B cell (primary cell): ENCODE results near the gene CFAP251. TPM values are rescaled to one million over a fixed set of nuclear protein-coding genes. Genes with fewer than 3 reads are reported as not detected.

Experiments
- ATAC-seq: fragments of 200-7000 bp; cut with Tn5 transposase; one replicate; pipeline ENCODE4 v1.10.0; 2021; ENCODE audit warnings: low read depth, mild to moderate bottlenecking, moderate number of reproducible peaks, moderate library complexity
- CTCF ChIA-PET: fragments of 350-600 bp; sonication (Branson Sonifier 250); formaldehyde crosslinking; loops from one replicate; lab custom pipeline; 2021; ENCODE audit warnings: antibody characterized with exemption, inconsistent platforms; lab: Charles Lee
- POLR2A ChIA-PET: fragments of 350-600 bp; sonication (Branson Sonifier 250); formaldehyde crosslinking; loops from one replicate; lab custom pipeline; 2021; ENCODE audit warnings: antibody characterized with exemption; lab: Charles Lee
- DNase-seq: peaks from one replicate; pipeline ENCODE4 v3.0.0; 2013
- H2AFZ ChIP-seq: 2 replicates; pipeline ENCODE4 v1.6.1; 2012; ENCODE audit warnings: mild to moderate bottlenecking, low read depth, low read length; ENCODE audit not compliant: insufficient read depth, poor library complexity, severe bottlenecking
- H3K27ac ChIP-seq, 2 donors: 1 replicate in 1 of 2; 2 replicates in 1 of 2; pipeline ENCODE4 v1.5.1; 2012 to 2013; ENCODE audit warnings: low read length in 2 of 2, mild to moderate bottlenecking in 2 of 2, moderate library complexity in 1 of 2
- H3K27me3 ChIP-seq, 4 experiments: fragments of 200-600 bp in 1 of 4; sonication (generic) in 1 of 4; replicated peaks in 1 of 4; 1 replicate in 2 of 4; 2 replicates in 2 of 4; pipeline versions ENCODE4 v1.6.1 to v1.7.0; 2013 to 2016; ENCODE audit warnings: low read length in 3 of 4, mild to moderate bottlenecking in 2 of 4, mixed read lengths in 1 of 4, moderate library complexity in 1 of 4; ENCODE audit not compliant: insufficient read depth in 4 of 4, control insufficient read depth in 3 of 4; ENCODE audit errors: control extremely low read depth in 1 of 4
- H3K36me3 ChIP-seq, 2 experiments: replicated peaks in 1 of 2; 1 replicate in 1 of 2; 2 replicates in 1 of 2; pipeline versions ENCODE4 v1.6.1 to v1.7.1; 2013; ENCODE audit warnings: low read length in 1 of 2; ENCODE audit not compliant: insufficient read depth in 2 of 2, control insufficient read depth in 1 of 2; ENCODE audit errors: control extremely low read depth in 1 of 2, extremely low read depth in 1 of 2
- H3K4me1 ChIP-seq, 2 donors: fragments of 200-600 bp in 1 of 2; sonication (generic) in 1 of 2; 1 replicate in 1 of 2; 2 replicates in 1 of 2; pipeline versions ENCODE4 v1.5.1 to v1.6.1; 2013 to 2017; ENCODE audit warnings: low read length in 2 of 2; ENCODE audit not compliant: control insufficient read depth in 2 of 2, insufficient read depth in 2 of 2
- H3K4me2 ChIP-seq: replicated peaks from 2 replicates; pipeline ENCODE3; 2012; ENCODE audit warnings: mild to moderate bottlenecking, low read depth, low read length; ENCODE audit not compliant: poor library complexity, severe bottlenecking
- H3K4me3 ChIP-seq, 5 experiments: fragments of 200-600 bp in 1 of 5; sonication (generic) in 1 of 5; 1 replicate in 3 of 5; 2 replicates in 2 of 5; pipeline versions ENCODE4 v1.5.1 to v1.7.0; 2011 to 2016; ENCODE audit warnings: low read length in 4 of 5, mild to moderate bottlenecking in 4 of 5, low read depth in 2 of 5, control low read depth in 1 of 5, moderate library complexity in 1 of 5; ENCODE audit not compliant: insufficient read depth in 1 of 5; ENCODE audit errors: control extremely low read depth in 1 of 5, extremely low read depth in 1 of 5
- H3K79me2 ChIP-seq: fragments of 200-600 bp; sonication (generic); one replicate; pipeline ENCODE4 v1.6.0; 2016; ENCODE audit warnings: low read length; ENCODE audit not compliant: control insufficient read depth, insufficient read depth
- H3K9ac ChIP-seq: fragments of 200-600 bp; sonication (generic); 2 replicates; pipeline ENCODE4 v1.6.1; 2017; ENCODE audit warnings: mild to moderate bottlenecking, low read length, moderate library complexity
- H3K9me3 ChIP-seq, 3 donors: one replicate each; pipeline versions ENCODE4 v1.6.1 to v1.7.1; 2013; ENCODE audit warnings: low read length in 2 of 3; ENCODE audit not compliant: control insufficient read depth in 2 of 3, insufficient read depth in 1 of 3; ENCODE audit errors: control extremely low read depth in 1 of 3
- H4K20me1 ChIP-seq: 2 replicates; pipeline ENCODE4 v1.6.0; 2012; ENCODE audit warnings: mild to moderate bottlenecking, low read length; ENCODE audit not compliant: insufficient read depth, control insufficient read depth, poor library complexity, severe bottlenecking
- H3K27ac Mint-ChIP-seq: one replicate; pipeline ENCODE4 v1.8.0; 2021; ENCODE audit warnings: mixed read lengths
- H3K27me3 Mint-ChIP-seq: one replicate; pipeline ENCODE4 v1.8.0; 2021; ENCODE audit warnings: mixed read lengths
- H3K4me1 Mint-ChIP-seq: one replicate; pipeline ENCODE4 v1.8.0; 2021; ENCODE audit warnings: mixed read lengths
- H3K4me3 Mint-ChIP-seq: one replicate; pipeline ENCODE4 v1.8.0; 2021; ENCODE audit warnings: mixed read lengths
- H3K9me3 Mint-ChIP-seq: one replicate; pipeline ENCODE4 v1.8.0; 2022; ENCODE audit warnings: mixed read lengths; ENCODE audit not compliant: insufficient read depth
- EZH2 ChIP-seq: IDR thresholded peaks from 2 replicates; pipeline ENCODE4 v1.6.1; 2012; ENCODE audit warnings: borderline replicate concordance, low read depth, mild to moderate bottlenecking, moderate library complexity, low read length; ENCODE audit not compliant: insufficient read depth, poor library complexity, severe bottlenecking
- WGBS: methylation state at CpG from one replicate; pipeline ENCODE4 v1.1.5; 2013; ENCODE audit warnings: missing lambda C conversion rate; ENCODE audit not compliant: insufficient coverage; 5-methylcytosine and 5-hydroxymethylcytosine counted together
- intact Hi-C: fragments of 100-400 bp; cut with micrococcal nuclease; formaldehyde crosslinking; loops from one replicate; pipeline ENCODE4 v1.10.0; 2022
- polyA plus RNA-seq: library from polyadenylated mRNA; depleted of rRNA; stranded (reverse); fragments of >200 nt; gene quantifications from 2 replicates; pipeline ENCODE4 v1.2.3, GENCODE V29; 2012
- total RNA-seq, 2 donors: library from RNA; stranded (reverse); fragments of 120-200 nt in 1 of 2; gene quantifications; 1 replicate in 1 of 2; 2 replicates in 1 of 2; pipeline versions ENCODE4 v1.2.3 to v1.2.4, GENCODE V29; 2013 to 2022
- TF ChIP-seq, protein P1 (sequence below): fragments of 200-600 bp; IDR thresholded peaks from one replicate; pipeline ENCODE4 v1.8.0; 2022; ENCODE audit warnings: antibody characterized with exemption, mild to moderate bottlenecking

CFAP251 gene
- total and polyA plus RNA-seq, 2 donors (not counting 1 experiment from before 2014, with no cell fraction given), result 0.22 to 1.6 TPM

DNA sequence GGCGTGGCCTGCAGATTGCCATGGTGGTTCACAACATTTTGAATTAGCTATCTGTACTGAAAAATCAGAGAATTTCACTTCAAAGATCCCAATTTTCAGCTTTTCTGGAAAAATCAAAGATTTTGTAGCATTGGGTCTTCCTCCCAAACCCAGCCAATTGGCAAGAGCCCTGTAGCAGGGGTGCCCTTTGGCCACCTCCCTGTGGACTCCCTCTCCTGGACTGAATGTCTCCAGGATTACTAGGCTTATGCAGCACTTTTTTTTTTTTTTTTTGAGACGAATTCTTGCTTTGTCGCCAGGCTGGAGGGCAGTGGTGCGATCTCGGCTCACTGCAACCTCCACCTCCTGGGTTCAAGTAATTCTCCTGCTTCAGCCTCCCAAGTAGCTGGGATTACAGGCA is 20.1 kb upstream of the CFAP251 start:
- DNase-seq (no peak), ATAC-seq (no peak)
- H3K27me3 Mint-ChIP-seq, result no peaks in the 10 kb centered on the region
- H3K27ac ChIP-seq, result no peak overlapping the region
- 100% methylated on average over 1 of the region's 5 CpGs for WGBS
- peaks cover 5% of the 10 kb centered on the region for H3K4me1 Mint-ChIP-seq
- H2AFZ ChIP-seq, result no peak overlapping the region
- no peaks in the 10 kb centered on the region for H3K9me3 ChIP-seq
- ChIA-PET POLR2A (no interaction called here), CTCF (interaction anchor here (0.7 to 1.2 kb wide), 2 partner anchors 10 to 157 kb away, joined by 3 to 4 read pairs; partner anchors contain the start of gene PSMD9)
- no peaks in the 10 kb centered on the region for H3K4me1 ChIP-seq
- intact Hi-C loops, result no loop called here
- H3K9me3 Mint-ChIP-seq, result no peaks in the 10 kb centered on the region
- H3K27ac Mint-ChIP-seq, result no peak overlapping the region
- H3K9ac ChIP-seq, result no peak overlapping the region
- no peak overlapping the region for H3K4me3 ChIP-seq
- H3K79me2 ChIP-seq, result peaks cover 9% of the 10 kb centered on the region
- H3K36me3 ChIP-seq, result peaks cover 20 to 62% of the 10 kb centered on the region in 2 experiments
- H3K4me3 Mint-ChIP-seq, result no peak overlapping the region
- H3K27me3 ChIP-seq, result no peaks in the 10 kb centered on the region
- TF ChIP-seq EZH2, result no peak
- TF ChIP-seq, protein P1, sequence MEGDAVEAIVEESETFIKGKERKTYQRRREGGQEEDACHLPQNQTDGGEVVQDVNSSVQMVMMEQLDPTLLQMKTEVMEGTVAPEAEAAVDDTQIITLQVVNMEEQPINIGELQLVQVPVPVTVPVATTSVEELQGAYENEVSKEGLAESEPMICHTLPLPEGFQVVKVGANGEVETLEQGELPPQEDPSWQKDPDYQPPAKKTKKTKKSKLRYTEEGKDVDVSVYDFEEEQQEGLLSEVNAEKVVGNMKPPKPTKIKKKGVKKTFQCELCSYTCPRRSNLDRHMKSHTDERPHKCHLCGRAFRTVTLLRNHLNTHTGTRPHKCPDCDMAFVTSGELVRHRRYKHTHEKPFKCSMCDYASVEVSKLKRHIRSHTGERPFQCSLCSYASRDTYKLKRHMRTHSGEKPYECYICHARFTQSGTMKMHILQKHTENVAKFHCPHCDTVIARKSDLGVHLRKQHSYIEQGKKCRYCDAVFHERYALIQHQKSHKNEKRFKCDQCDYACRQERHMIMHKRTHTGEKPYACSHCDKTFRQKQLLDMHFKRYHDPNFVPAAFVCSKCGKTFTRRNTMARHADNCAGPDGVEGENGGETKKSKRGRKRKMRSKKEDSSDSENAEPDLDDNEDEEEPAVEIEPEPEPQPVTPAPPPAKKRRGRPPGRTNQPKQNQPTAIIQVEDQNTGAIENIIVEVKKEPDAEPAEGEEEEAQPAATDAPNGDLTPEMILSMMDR, result no peak
- peaks cover 12% of the 10 kb centered on the region for H4K20me1 ChIP-seq
- H3K4me2 ChIP-seq, result no peak overlapping the region

DNA sequence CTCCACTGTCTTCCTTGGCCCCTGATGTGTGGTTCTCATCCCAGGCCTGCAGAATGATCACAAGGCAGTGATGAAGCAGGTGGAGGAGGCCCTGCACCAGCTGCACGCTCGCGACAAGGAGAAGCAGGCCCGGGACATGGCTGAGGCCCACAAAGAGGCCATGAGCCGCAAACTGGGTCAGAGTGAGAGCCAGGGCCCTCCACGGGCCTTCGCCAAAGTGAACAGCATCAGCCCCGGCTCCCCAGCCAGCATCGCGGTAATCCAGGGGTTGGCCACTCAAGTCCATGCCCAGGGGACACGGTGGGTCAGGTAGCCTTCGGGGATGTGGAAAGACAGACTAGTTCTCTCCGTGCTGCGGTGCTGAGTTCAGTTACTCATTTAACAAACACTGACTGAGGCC is 18.8 kb upstream of the CFAP251 start:
- Mint-ChIP-seq H3K9me3 (no peaks in the 10 kb centered on the region), H3K27ac (no peak overlapping the region), H3K4me3 (no peak overlapping the region), H3K27me3 (no peaks in the 10 kb centered on the region), H3K4me1 (no peaks in the 10 kb centered on the region)
- Histone ChIP-seq H3K4me2 (no peak overlapping the region), H3K9me3 (no peaks in the 10 kb centered on the region), H3K36me3 (peaks cover 22 to 59% of the 10 kb centered on the region in 2 experiments), H3K27me3 (no peaks in the 10 kb centered on the region), H3K4me3 (no peak overlapping the region), H3K79me2 (peaks cover 9% of the 10 kb centered on the region), H3K27ac (no peak overlapping the region), H2AFZ (no peak overlapping the region), H4K20me1 (no peaks in the 10 kb centered on the region), H3K9ac (no peak overlapping the region), H3K4me1 (no peaks in the 10 kb centered on the region)
- ChIA-PET POLR2A (no interaction called here), CTCF (interaction anchor here (0.6 kb wide), 1 partner anchor 47 kb away, joined by 3 read pairs; no protein-coding TSS in a partner anchor)
- DNase-seq, result no peak
- ATAC-seq, result no peak
- TF ChIP-seq, protein P1, result no peak
- TF ChIP-seq EZH2, result no peak
- intact Hi-C loops, result no loop called here
- 96% methylated on average over 14 of the region's 14 CpGs for WGBS
